HepG2 (cell line): ENCODE measurements around the gene UBXN2A. TPM values are rescaled to one million over a fixed set of nuclear protein-coding genes. Genes with fewer than 3 reads are reported as not detected.
A peak's percentile ranks its signal among the peaks of the same experiment; 100 is the strongest.

Experiments used
- ATF2 ChIP-seq: sonication (generic); formaldehyde crosslinking; IDR thresholded peaks from 2 replicates; pipeline ENCODE4 v1.4.0; 2020; ENCODE audit warnings: missing genetic modification reagents
- ATF5 ChIP-seq: sonication (generic); formaldehyde crosslinking; IDR thresholded peaks from 2 replicates; pipeline ENCODE4 v1.4.0; 2020; ENCODE audit warnings: mild to moderate bottlenecking, low read depth, missing genetic modification reagents
- ETV5 ChIP-seq: IDR thresholded peaks from 2 replicates; pipeline ENCODE4 v1.6.1; 2018; ENCODE audit warnings: missing biosample characterization, missing genetic modification reagents, inconsistent platforms, borderline replicate concordance
- GLMP ChIP-seq: sonication (generic); formaldehyde crosslinking; IDR thresholded peaks from 2 replicates; pipeline ENCODE4 v1.9.0; 2021; ENCODE audit warnings: missing genetic modification reagents, mild to moderate bottlenecking, borderline replicate concordance
- GPBP1L1 ChIP-seq: sonication (generic); formaldehyde crosslinking; IDR thresholded peaks from 2 replicates; pipeline ENCODE4 v1.5.0; 2020; ENCODE audit warnings: mild to moderate bottlenecking, missing genetic modification reagents
- HMG20B ChIP-seq: conservative IDR thresholded peaks from 2 replicates; pipeline ENCODE4 v1.6.1; 2016; ENCODE audit warnings: missing genetic modification reagents, missing compliant biosample characterization
- PLRG1 ChIP-seq: fragments of 450-650 bp; conservative IDR thresholded peaks from 2 replicates; pipeline ENCODE4 v1.6.1; 2016
- RELA ChIP-seq: sonication (generic); formaldehyde crosslinking; IDR thresholded peaks from 2 replicates; pipeline ENCODE4 v1.4.0; 2020; ENCODE audit warnings: missing genetic modification reagents
- SALL1 ChIP-seq: sonication (generic); formaldehyde crosslinking; IDR thresholded peaks from 2 replicates; pipeline ENCODE4 v1.8.0; 2022; ENCODE audit warnings: mild to moderate bottlenecking, missing genetic modification reagents
- SAP130 ChIP-seq: IDR thresholded peaks from 2 replicates; pipeline ENCODE4 v1.6.1; 2016; ENCODE audit warnings: low read depth
- SMC3 ChIP-seq: IDR thresholded peaks from 2 replicates; pipeline ENCODE4 v1.6.1; 2011; ENCODE audit warnings: low read length, improper control_type of control experiment
- WIZ ChIP-seq: sonication (generic); formaldehyde crosslinking; IDR thresholded peaks from 2 replicates; pipeline ENCODE4 v1.5.1; 2020; ENCODE audit warnings: mild to moderate bottlenecking, missing genetic modification reagents
- ZBTB44 ChIP-seq: sonication (generic); formaldehyde crosslinking; IDR thresholded peaks from 2 replicates; pipeline ENCODE4 v1.4.0; 2020; ENCODE audit warnings: missing genetic modification reagents
- ZNF124 ChIP-seq: sonication (generic); formaldehyde crosslinking; IDR thresholded peaks from 2 replicates; pipeline ENCODE4 v1.4.0; 2020; ENCODE audit warnings: missing genetic modification reagents
- ZNF556 ChIP-seq: sonication (generic); formaldehyde crosslinking; IDR thresholded peaks from 2 replicates; pipeline ENCODE4 v1.4.0; 2020; ENCODE audit warnings: mild to moderate bottlenecking, missing genetic modification reagents, borderline replicate concordance
- ZNF569 ChIP-seq: sonication (generic); formaldehyde crosslinking; IDR thresholded peaks from 2 replicates; pipeline ENCODE4 v1.5.0; 2020; ENCODE audit warnings: mild to moderate bottlenecking, missing genetic modification reagents, moderate library complexity, borderline replicate concordance
- ZNF577 ChIP-seq: sonication (generic); formaldehyde crosslinking; IDR thresholded peaks from 2 replicates; pipeline ENCODE4 v1.4.0; 2020; ENCODE audit warnings: mild to moderate bottlenecking, low read depth, missing genetic modification reagents, borderline replicate concordance
- ZNF816 ChIP-seq: sonication (generic); formaldehyde crosslinking; IDR thresholded peaks from 2 replicates; pipeline ENCODE4 v1.8.0; 2022; ENCODE audit warnings: missing genetic modification reagents, mild to moderate bottlenecking, borderline replicate concordance
- ZNF839 ChIP-seq: sonication (generic); formaldehyde crosslinking; IDR thresholded peaks from 2 replicates; pipeline ENCODE4 v1.4.0; 2020; ENCODE audit warnings: missing genetic modification reagents, mild to moderate bottlenecking, borderline replicate concordance
- polyA plus RNA-seq, 8 experiments: library from polyadenylated mRNA; depleted of rRNA in 3 of 8; stranded (reverse) in 7 of 8; unstranded in 1 of 8; fragments of >200 nt; fragmentation: Illumina TruSeq in 4 of 8; extraction: Trizol in 4 of 8; gene quantifications; 2 replicates each; pipeline versions ENCODE4 v1.2.1 to v1.2.3, GENCODE V29; 2011 to 2016; ENCODE audit warnings: low read depth in 4 of 8, missing spikeins in 1 of 8, mixed read lengths in 1 of 8; ENCODE audit not compliant: insufficient read depth in 1 of 8
- total RNA-seq, 5 experiments: library from RNA; depleted of rRNA; stranded (reverse); fragments of >200 nt; fragmentation: Illumina TruSeq; extraction: Trizol; gene quantifications; 2 replicates each; pipeline ENCODE4 v1.2.3, GENCODE V29; 2016; ENCODE audit warnings: low read depth in 1 of 5

UBXN2A gene
- total and polyA plus RNA-seq, 2 of the 13 experiments (the other 11 are each of a cell fraction or from before 2014, with no cell fraction given) = 8.3 to 20.9 TPM

- no peak; the same call in 1 of the 2 replicates for TF ChIP-seq ZNF839 (CRISPR knock-in tag)
- no peak for TF ChIP-seq ZBTB44 (CRISPR knock-in tag)
- no peak for TF ChIP-seq ZNF577 (CRISPR knock-in tag)
- no peak for TF ChIP-seq GPBP1L1
- TF ChIP-seq ZNF556 (CRISPR knock-in tag) = no peak; the same call in 1 of the 2 replicates
- TF ChIP-seq GLMP = no peak
- peak; percentile 74; the same call in 1 of the 2 replicates for TF ChIP-seq ETV5 (CRISPR knock-in tag)
- TF ChIP-seq HMG20B (CRISPR knock-in tag) = peak; percentile 19; the same call in 1 of the 2 replicates
- peak; percentile 95 for TF ChIP-seq SAP130 (CRISPR knock-in tag)
- TF ChIP-seq SMC3 = no peak
- TF ChIP-seq RELA (CRISPR knock-in tag) = no peak
- peak; percentile 73 for TF ChIP-seq SALL1 (CRISPR knock-in tag)
- TF ChIP-seq ATF5 (CRISPR knock-in tag) = no peak
- no peak for TF ChIP-seq WIZ
- TF ChIP-seq PLRG1 = no peak
- TF ChIP-seq ZNF569 = 0 out of 2 replicates have a peak, but pooled peaks have one; percentile 53
- TF ChIP-seq ATF2 (CRISPR knock-in tag) = 0 out of 2 replicates have a peak, but pooled peaks have one; percentile 18
- TF ChIP-seq ZNF124 (CRISPR knock-in tag) = peak; percentile 79; the same call in 1 of the 2 replicates
- no peak for TF ChIP-seq ZNF816 (CRISPR knock-in tag)
Observed at GRCh38 chr2:24046930-24047702, 106.9 kb downstream of the UBXN2A start, which contains the start of gene WDCP (continued).
